Hematopoietic multipotent progenitor cell treated with erythropoietin and hydrocortisone succinate and interleukin-3 and kit ligand, for 15 days (in vitro differentiated cells): ENCODE measurements around the gene FXYD3.

ENCODE experiments used
- DNase-seq: peaks from one replicate; pipeline ENCODE4 v3.0.0-alpha.2; 2015; ENCODE audit warnings: low spot score

Gene FXYD3

GRCh38 chr19:35162471-35163326 is 47.1 kb downstream of the FXYD3 start:
- no peak for DNase-seq

DNA sequence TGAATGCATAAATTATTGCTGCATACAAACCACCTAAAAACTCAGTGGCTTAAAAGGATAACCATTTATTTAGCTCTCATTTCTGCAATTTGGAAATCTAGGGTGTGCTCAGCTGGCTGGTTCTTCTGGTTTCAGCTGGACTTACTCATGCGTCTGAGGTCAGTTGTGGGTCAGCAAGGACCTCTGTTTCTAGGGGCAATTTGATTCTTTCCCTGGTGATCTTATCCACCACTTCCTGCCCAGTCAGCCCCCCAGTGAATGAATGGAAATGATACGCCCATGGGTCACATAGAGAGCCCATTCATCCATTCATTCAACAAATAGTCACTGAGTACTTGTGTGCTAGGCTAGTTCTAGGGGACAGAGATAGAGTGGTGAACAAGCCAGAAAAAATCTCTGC is 48.8 kb downstream of the FXYD3 start:
- DNase-seq = no peak

- no peak for DNase-seq
Observed at GRCh38 chr19:35165200-35166058, 49.8 kb downstream of the FXYD3 start.

DNA sequence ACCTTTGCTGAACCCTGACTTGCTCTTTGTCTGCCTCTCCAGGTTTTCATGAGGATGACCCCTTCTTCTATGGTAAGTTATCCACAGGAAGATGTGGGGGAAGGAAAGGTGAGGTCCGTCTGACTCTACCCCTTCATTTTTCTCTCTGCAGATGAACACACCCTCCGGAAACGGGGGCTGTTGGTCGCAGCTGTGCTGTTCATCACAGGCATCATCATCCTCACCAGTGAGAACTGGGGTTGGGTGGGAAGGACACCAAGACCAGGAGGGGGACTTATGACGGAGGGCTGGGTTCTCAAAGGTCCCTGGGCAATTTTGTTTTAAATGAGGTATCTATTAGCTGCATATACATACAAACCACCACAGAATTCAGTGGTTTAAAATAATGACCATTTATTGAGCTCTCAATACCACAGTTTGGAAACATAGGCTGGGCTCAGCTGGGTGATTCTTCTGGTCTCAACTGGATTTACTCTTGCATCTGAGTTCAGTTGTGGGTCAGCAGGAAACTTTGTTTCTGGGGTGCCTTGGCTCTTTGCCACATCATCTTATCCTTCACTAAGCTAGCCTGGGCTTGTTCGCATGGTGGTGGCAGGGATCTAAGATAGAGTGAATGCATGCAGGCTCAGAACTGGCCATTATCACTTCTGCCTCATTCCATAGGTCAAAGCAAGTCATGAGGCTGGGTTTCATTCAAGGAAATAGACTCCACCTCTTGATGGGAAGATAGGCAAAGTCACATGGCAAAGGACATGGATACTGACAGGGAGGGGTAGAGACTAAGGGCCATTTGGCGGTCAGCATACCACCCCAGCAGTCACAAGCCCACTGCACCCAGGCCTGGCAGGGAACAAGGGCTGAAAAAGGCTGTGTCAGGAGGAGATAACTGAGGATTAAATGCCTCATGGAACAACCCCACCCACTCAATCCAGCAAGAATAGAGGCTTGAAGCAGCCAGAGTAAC is 50.8 kb downstream of the FXYD3 start:
- DNase-seq = no peak

DNA sequence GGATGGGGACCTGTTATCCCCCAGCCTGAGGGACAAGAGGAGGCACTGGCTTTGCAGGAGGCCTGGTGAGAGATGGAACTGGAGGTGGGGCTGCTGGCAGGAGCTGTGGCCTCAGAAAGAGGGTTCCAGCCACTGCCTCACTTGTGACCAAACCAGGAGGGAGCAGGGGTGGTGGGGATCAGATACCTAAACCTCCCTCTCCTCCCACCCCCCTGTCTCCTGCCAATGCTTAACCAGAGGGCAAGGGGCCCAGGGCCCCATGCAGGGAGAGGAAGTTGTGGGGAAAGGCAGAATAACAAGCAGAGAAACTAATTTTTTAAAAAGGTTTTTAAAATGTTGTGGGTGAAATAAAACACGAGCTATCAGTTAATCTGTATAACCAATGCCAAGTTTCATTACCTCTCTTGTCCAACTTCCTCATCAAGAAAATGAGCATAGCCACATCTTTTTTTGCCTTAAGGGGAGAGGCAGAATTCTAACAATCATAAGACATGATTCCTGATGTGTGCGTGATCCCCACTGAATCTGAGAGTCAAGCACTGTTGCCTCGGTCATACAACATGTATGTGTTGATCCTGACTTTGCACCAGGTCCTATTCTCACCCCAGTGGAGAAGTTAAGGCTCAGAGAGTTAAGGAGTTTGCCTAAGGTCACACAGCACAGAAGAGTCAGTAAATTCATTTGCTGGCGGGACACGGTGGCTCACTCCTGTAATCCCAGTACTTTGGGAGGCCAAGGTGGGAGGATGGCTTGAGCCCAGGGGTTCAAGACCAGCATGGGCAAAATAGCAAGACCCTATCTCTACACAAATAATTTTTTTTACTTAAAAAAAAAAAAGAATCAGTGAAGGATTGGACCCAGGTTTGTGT is 51.9 kb downstream of the FXYD3 start:
- no peak for DNase-seq

- DNase-seq = no peak
Observed at GRCh38 chr19:35168196-35168595, 52.6 kb downstream of the FXYD3 start.

DNA sequence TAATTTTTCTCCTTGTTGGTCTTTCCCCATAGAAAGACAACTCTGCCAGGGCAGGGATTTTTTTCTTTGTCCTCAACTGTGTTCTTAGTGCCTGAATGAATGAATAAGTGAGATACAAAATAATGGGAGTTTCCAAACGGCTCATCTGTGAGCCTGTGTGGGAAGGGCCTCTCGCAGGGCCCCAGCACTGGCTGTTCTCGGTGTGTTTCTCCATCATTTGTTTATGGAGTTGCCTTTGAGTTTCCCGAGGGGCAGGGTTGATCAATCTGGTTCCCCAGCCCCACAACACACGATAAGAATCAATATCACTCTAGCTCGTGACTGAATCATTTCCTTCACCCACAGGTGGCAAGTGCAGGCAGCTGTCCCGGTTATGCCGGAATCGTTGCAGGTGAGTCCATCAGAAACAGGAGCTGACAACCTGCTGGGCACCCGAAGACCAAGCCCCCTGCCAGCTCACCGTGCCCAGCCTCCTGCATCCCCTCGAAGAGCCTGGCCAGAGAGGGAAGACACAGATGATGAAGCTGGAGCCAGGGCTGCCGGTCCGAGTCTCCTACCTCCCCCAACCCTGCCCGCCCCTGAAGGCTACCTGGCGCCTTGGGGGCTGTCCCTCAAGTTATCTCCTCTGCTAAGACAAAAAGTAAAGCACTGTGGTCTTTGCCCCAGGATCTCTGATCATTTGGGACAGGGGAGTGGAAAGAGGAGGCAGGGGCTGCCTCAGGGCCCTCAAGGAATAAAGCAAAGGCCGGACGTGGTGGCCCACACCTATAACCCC is 53.8 kb downstream of the FXYD3 start:
- no peak for DNase-seq

- no peak for DNase-seq
Observed at GRCh38 chr19:35170359-35171061, 54.9 kb downstream of the FXYD3 start.

GRCh38 chr19:35171730-35172129 is 56.1 kb downstream of the FXYD3 start:
- no peak for DNase-seq
